ENCODE results near the gene TNIK.

DNA sequence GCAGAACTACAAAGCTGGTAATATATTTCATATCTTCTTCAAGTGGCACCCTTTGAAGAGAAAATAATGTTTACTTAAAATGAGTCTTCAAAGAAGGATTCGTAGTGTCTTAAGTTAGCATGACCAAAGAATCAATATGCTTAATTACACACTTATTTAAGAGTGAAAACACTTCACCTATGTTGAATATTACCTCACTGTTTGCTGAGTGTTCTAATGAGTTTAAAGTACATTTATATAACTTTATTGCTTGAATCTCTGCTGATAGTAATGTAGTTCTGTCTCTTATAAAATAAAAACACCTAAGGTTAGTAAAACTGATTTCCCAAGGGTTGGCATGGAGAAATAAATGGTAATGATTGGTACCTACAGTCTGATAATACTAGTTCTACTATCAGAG lies 290.3 kb downstream of the TNIK start:
- TF ChIP-seq ZNF274 (IDR thresholded peaks at IDR 0.05; ENCODE audit: low read depth, low read length) (no peak), SUZ12 (IDR thresholded peaks at IDR 0.05; ENCODE audit: extremely low read depth, insufficient read depth, insufficient read length) (no peak), YY1 (IDR thresholded peaks at IDR 0.05; ENCODE audit: insufficient read depth, insufficient read length) (no peak)
